Activated T-helper 9 cell treated with anti-CD3 and anti-CD28 coated beads, Interleukin-2, amount 50 U/mL, for 16 hours (primary cell): ENCODE measurements around the gene PALLD.

ENCODE experiments used
- DNase-seq: peaks from one replicate; pipeline ENCODE4 v3.0.0-alpha.2; 2020; ENCODE audit warnings: low read depth

Gene PALLD

DNA sequence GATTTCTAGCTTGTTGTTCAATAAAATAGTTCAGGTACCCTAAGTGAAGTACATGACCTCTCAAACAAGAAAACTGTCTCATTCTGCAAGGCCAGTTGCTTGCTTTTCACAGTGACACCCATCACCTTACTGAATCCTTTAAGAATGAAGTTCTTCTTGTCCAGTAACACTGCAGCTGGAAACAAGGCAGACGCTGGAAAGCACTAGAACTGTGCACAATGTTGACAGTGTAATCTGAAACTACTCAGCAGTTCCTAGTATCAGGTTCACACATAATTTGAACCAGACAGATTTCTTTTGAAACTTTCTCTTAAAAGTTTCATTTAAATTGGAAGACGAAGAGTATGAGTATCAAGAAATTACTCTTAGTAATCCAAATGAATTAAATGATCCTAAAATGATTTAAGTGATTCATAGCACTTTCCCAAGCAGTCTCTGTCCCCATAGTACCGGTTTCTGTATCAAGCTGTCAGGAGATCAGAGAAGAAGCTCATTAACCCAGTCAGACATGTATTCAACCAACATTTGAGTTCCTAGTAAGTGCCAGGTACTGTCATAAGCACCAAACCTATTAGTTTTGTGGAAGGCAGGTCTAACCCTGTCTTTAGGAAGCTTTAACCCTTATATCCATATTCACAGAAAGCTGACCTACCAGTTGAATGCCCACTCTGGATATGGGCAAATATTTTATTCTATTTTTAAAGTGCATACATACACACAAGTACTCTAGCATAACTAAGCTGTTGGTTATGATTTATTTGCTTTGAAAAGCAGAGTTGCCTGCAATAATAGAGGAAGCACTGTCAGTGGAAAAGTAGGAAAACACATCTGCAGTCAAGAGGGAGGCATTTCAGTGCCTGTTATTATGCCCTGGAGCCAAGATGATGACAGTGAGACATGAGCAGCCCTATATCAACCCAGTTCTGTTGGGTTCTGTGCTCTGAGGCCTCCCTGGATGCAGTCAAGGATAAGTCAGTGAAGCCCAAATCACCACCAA is 63.6 kb downstream of the PALLD start:
- no peak for DNase-seq

DNA sequence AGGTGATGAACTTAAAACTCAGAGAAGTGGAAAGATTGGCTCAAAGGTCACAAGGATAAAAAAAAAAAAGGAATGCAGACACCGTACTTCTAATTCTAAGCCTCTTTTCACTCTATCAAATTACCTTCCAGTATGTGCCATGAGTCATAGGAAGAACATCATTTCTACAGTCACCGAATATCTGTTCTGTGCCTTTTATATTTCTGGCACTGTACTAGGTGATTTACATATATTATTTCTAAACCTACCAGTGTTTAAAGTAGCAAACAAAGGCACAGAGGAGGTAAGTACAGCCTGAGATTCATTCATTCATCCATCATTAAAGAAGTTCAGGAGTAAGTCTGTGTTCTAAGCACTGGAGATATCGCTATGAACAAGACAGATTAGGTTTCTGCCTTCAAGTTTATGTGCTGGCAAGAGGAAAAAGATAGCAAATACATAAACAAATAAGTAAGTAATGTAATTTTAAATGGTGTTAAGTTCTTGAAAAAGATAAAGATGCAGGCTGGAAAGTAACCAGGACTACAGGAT is 65.3 kb downstream of the PALLD start:
- DNase-seq, result no peak

DNA sequence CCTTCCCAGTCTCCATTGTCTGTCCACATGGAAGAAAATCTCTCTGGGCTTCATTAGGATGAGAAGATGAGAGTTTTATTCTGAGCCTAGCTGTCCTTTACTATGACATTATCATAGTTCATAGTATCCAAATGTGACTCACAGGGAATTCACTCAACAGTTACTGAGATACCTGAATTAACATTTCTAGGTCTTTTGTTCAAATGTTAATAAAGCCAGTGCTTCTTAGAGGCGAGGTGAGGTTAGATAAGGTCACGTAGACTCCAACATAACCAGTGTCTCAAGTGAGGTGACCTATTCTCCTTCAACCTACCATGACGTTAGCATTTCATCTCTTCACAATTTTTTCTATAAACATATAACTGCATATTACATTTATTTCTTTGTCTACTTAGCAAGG is 67.2 kb downstream of the PALLD start:
- no peak for DNase-seq

DNA sequence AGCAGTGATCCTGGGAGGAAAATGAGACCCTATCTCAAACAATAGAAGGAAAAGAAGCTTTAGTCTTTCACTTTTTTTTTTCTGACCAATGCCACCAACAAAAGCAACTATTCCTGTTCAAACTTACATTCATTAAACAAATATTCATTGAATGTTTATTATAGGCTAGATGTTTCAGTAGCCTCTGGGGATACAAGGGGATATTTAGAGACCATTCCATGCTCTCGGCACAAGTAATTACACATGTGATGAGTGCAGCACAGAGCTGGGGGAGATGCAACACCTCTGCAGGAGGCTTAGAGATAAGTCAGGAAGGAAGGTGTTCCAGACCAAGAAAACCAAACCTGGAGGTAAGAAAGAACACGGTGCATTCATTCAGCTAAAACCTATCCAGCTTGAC is 68.3 kb downstream of the PALLD start:
- DNase-seq, result no peak

DNA sequence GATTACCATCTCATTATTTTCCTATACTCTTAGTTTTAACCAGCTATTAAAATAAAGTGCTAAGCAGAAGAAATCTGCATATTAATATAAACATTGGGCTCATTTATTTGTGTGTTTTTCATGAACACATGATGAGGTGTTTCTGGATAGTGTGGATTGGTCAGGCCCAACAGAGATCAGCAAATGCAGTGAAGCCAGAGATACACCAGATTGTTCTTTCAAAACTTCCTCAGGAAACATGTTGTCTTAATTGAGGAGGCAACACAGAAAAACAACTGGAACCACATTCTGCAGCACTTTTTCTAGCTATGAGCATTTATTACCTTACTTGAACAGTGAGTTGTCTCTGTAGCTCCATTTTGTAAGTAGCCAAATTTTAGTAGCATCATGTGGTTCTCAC is 69.9 kb downstream of the PALLD start:
- DNase-seq, result no peak

DNA sequence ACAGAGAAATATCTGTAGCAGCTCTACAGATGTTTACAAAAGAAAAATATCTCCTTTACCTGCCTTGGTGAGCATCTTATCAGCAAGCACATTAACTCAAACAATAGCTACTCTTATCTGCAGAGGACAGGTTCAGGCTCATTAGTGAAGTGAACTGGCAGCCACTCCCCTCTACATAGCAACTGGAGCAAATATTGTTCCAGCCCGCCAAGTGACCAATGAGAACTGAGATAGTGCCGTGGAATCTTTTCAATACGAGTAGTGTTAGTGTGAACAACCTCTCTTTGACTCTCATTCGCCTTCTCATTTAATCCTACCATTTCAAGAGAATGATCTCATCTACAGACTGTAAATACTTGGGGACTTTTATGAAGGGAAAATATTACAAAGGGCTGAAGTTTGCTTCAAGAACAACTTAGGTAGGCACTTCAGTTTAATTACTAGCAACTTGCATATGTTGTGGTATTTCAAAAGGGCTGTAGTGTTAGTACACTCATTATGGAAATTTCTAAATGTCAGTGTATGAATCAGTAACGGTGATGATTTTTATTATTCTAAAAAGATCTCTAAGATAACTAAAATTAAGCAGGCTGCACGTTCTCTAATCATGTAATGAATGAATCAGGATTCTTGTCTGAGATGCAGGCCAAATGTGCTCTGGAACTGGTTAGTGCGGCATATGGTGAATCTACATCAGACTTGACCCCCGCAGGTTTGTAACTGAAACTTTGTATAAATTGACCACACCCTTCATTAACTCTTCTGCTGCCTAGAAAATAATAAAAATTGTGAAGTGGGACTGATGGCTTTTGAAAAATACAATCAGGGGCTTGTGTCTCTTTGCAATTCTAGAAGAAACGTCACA is 72.4 kb downstream of the PALLD start:
- DNase-seq, result no peak

DNA sequence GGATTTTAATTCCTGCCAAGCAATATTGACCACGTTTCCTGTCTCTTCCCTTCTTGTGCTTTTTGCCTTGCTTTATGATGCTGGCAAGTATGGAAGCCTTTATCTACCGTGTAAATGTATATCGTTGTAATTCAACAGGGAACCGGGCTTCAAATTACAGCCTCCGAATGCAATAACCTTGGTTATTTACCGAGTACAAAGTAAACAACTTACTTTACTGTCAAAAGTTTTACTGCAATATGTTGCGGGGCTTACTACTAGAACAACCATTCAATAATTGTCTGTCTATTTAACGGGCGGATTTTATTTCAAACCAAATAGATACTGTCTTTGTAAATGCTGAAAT is 73.1 kb downstream of the PALLD start:
- DNase-seq, result no peak

DNA sequence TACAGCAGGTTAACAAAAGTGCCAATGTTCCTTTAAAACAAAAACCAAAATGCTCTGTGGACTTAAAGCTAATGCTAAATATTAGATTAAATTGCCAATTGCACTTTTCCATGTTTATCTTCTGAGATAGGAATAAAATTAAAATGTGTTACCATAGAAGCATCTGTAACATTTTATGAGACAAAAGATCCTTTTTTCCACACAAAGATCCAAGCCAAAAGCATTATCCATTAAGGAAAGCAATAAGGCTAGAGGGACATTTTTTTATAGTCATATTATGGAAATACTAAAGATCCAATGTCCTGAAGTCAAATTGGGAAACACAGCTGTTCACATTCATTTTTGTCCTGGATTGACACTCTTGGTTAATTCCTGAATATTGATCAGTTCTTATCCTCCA is 73.6 kb downstream of the PALLD start:
- DNase-seq, result no peak

DNA sequence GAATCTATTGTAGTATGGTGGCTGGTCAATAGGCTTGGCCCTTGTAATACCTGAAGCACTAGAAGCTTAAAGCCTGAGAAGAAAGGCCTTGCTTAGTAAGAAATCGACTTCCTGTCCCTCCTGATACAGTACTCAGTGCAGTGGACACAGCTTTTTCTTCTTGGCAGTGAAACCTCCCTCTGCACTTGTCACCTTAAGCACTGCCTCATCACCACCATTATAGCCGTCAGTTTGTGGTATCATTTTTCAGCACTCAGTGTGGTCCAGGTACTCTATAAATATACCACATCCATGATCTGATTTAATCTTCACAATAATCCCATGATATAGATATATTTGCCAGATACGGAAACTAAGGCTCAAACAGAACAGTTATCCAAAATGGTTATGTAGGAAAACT is 75.2 kb downstream of the PALLD start:
- DNase-seq, result no peak

DNA sequence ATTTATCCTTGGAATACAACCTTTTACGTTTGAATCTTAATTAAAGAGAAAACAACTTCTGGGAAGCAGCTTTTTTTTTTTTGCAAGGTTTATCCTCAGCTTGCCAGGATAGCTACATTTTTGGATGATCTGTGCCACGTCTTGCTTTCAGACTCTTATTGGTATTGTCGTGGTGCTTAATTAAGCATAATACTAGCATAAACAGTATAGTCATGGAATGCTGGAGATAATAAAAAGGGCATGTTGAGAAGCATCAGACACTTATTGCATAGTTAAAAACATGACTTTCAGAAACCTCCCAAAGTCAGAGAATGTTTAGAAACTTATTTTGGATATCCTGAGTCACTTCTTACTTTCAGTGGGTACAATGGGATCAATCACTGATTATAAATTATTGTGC is 77.0 kb downstream of the PALLD start:
- no peak for DNase-seq

DNA sequence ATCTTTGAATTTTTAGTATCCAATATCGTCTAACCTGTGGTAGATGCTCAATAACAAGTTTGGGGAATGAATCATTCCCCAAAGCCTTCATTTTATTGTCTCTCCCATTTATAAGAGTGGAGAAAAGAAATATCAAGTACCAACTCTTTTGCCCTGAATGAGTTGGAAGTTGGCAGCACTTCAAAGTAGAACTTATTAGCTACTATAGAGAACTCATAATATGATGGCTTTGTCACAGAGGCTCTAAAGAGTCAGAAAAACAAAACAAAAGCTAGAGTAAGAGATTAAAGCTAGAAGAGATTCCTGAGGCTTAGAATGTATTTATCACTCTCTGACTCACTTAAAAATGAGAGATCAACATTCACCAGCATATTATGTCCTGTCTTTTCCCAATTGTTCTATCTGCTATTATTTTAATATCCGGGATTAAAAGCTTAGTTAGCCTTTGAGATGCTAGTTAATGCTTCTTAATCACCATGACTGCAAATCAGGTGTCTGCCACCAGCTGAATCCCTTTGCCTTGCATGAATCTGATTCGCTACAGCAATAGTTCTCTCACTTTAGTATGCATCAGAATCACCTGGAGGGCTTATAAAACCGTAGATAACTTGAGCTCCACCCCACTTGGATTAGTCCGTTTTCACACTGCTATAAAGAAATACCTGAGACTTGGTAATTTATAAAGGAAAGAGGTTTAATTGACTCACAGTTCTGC is 77.9 kb downstream of the PALLD start:
- no peak for DNase-seq

DNA sequence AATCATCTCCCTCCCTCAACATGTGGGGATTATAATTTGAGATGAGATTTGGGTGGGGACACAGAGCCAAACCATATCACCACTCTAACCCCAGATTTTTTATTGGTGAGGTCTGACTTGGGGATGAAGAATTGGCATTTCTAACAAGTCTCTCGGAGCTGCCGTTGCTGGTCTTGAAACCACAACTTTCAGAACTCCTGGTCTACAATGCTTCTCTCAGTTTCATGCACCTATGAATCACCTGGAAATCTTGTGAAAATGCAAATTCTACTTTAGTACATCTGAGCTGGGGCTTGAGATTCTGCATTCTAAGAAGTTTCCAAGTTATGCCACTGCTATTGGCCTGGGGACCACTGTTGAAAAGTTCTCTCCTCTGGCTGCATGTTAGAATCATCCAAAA is 78.6 kb downstream of the PALLD start:
- no peak for DNase-seq

DNA sequence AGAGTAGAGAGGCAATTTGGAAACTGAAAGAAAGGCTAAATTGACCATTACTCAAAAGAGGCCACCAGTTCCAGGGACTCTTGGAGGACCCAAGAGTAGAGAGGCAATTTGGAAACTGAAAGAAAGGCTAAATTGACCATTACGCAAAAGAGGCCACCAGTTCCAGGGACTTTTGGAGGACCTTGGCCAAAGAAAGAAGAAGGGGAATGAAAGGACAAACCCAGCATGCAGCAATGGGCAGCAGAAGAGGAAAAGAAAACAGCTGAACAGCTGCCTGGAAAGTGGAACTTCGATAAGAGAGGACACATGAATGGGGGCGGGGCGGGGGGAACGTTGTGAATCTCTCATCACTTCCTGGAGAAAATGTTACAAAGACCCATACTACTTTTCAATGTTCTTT is 80.8 kb downstream of the PALLD start:
- DNase-seq, result no peak

DNA sequence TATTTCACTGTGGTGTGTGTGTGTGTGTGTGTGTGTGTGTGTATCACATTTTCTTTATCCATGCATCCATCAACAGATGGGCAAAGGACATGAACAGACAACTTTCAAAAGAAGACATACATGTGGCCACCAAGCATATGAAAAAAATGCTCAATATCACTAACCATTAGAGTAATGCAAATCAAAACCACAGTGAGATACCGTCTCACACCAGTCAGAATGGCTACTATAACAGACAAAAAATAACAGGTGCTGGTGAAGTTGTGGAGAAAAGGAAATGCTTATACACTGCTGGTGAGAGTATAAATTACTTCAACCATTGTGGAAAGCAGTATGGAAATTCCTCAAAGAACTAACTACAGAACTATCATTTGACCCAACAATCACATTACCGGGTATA is 83.4 kb downstream of the PALLD start:
- DNase-seq, result no peak

DNA sequence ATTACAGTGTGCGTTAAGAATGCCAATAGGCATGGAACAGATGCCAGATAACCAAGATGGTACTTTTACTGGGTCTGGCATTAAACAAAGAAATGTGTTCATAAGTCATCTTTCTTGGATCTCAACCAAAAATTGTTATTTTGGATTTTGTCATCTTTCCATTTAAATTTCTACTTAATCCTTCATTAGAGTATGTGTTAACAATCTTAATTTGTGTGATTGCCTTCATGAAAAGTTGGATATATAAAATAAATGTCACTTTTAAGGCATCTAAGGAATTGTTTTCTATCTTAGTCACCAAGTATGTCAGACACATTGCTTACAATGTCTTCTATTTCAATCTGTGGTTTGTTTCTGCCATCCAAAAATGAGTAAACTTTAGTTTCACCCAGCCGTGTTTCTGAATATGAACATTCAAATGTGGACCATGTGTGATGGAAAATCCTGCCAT is 87.5 kb downstream of the PALLD start:
- DNase-seq, result no peak

DNA sequence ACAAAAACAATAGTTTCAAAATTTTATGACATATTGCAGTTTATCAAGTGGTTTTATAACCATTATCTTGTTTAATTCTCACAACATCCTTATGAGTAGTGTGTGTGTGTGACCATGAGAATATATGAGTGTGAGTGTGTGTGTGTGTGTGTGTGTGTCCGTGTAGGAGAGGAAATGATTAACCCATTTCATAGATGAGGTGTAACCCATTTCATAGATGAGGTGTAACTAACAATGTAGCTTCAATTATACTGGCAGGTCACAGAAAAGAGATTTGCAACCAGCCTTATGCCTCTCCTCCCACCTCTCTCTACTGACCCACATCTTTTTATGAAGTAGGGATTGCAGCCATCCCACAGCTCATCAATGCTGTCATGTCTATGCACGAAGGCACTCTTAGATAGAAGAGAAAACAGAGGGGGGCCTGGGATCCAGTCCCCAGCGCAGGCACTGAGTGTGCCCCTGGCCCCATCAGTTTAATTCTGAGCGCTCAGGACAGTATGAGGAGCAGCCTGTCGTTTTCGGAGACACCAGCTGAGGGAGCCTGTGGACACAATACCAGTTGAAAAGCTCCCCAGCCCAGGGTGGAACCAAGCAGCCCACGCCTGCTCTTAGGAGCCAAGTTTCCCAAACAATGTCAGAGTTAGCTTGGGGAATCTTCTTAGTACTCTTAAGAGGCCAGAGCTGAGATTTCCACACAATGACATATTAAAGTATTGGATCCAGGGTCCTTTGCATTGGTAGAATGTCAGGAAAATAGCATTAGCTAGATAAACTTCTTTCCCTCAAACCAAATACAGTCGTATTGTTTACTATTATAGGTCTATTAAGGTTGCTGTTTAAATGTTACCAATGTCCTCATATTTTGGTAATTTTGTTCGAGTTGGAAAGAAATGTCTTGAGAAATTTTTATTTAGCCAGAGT is 88.6 kb downstream of the PALLD start:
- no peak for DNase-seq

DNA sequence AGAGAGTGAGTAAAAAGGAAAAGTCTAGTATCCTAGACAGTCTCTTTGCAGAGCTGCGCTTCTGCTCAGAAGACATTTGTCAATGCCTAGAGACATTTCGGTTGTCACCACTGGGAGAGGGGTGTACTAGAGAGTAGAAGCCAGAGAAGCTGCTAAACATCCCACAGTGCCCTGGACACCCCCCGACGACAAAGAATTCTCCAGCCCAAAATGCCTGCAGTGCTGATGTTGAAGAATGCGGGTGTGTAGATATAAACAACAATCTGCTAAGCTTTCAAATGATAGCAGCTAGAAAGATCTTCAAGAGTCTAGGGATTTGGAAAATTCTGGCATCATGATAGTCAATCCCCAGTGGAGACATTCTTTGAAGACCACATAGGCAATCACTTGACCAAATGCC is 90.1 kb downstream of the PALLD start:
- DNase-seq, result no peak

DNA sequence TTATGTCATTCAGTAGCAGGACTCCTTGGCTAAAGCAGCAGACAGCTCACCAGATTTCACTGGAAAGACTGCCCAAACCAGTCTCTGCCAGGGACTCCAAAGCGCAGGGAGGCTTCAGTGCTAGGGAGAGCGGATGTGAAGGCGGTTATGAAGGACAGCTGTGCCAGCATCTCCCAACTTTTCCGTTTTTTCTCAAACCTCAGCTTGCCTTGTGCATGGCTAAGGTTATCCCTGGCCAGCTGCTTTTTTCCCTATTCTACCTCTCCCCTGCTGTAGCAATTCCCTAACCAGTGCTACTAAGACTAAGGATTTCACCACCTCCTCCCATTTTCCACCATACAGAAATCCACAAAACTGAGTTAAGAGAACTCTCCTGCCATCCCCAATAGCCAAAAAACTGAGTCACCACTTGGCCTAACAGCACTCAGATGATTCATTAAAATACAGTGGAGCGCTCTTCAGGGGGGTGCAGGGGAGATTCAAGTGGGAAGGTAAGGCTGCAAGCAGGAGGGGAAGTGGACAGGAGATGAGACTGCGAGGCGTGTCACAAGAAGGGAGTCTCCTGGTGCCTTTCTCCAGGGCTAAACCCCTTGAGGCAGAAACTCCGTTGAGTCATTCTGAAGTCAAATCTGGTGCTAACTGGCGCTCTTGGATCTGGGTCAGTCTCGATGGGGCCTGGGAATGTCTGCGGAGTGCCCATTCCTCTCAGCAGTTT is 90.7 kb downstream of the PALLD start:
- no peak for DNase-seq

DNA sequence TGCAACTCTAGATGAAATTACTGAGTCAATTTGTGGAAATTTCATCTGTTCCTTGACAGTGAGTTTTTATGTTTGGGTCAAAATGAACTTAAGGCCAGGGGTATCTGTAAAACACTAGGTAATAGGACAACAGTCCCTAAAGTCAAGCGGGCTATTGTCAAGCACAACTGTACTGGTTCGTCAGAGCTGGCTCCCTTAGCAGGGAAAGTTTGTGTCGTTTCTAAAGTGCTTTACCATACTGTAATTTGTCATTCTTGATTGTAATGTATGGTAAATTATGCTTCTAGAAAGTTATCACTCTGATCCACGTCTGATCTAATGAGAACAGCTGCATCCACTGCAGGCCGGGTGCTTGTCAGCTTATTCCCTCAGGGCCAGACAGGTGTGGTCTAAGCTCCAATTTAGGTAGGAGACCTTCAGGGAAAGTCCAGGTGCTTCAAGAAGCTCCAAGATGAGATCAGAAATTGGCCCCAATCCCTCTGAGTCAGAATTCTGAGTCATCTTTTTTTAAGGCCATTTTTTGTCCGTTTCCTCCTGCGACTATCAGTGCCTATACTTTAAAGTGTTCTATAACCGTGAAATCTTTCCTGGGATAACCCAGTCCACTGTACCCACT is 92.2 kb downstream of the PALLD start:
- no peak for DNase-seq

DNA sequence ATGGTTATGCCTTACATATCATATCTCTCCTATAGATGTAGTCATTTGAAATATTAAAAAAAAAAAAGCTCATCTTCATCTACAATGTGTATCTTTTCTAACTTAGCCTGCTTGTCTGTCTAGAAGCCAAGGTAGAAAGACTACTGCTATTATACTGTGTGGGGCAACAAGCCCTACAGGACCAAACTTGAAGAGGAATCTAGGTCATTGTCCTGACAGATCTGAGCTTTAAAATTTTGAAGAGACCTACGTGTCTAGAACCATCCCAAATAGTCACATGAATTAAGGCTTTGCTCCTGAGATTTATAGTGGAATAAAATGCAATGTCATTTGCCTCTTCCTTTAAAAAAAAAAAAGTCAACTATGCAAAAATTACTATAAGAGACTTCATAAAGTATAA is 95.8 kb downstream of the PALLD start:
- DNase-seq, result no peak
